K562 (cell line): ENCODE results near the gene RAB6B. TPM values are rescaled to one million over a fixed set of nuclear protein-coding genes. Genes with fewer than 3 reads are reported as not detected.

Experiments
- CHAMP1 ChIP-seq: fragments of 450-650 bp; IDR thresholded peaks from 2 replicates; pipeline ENCODE4 v1.6.1; 2016; ENCODE audit warnings: mild to moderate bottlenecking
- CREB3 ChIP-seq: fragments of 450-650 bp; conservative IDR thresholded peaks from 2 replicates; pipeline ENCODE4 v1.6.1; 2016; ENCODE audit warnings: missing genetic modification characterization, low read depth, mild to moderate bottlenecking, missing compliant biosample characterization, moderate library complexity
- ELK1 ChIP-seq: sonication (generic); formaldehyde crosslinking; IDR thresholded peaks from 2 replicates; pipeline ENCODE4 v1.8.1; 2022; ENCODE audit warnings: missing genetic modification reagents
- ERF ChIP-seq: fragments of 450-650 bp; formaldehyde crosslinking; IDR thresholded peaks from 2 replicates; pipeline ENCODE4 v1.4.0; 2020; ENCODE audit warnings: mild to moderate bottlenecking, mixed read lengths
- HDAC3 ChIP-seq: fragments of 450-650 bp; IDR thresholded peaks from 2 replicates; pipeline ENCODE4 v1.6.1; 2018; ENCODE audit warnings: borderline replicate concordance, mild to moderate bottlenecking, moderate library complexity; ENCODE audit not compliant: partially characterized antibody
- HEY1 ChIP-seq: fragments of 250-450 bp; sonication (Bioruptor Pico); IDR thresholded peaks from 2 replicates; pipeline ENCODE4 v1.5.0; 2020; ENCODE audit warnings: mild to moderate bottlenecking, moderate library complexity, borderline replicate concordance
- JUND ChIP-seq, 2 experiments: IDR thresholded peaks; 2 replicates in 1 of 2; 3 replicates in 1 of 2; pipeline ENCODE4 v1.6.1; 2011; ENCODE audit warnings: borderline replicate concordance in 2 of 2, low read depth in 2 of 2, low read length in 2 of 2, improper control_type of control experiment in 1 of 2, missing biosample characterization in 1 of 2, missing genetic modification characterization in 1 of 2, missing genetic modification reagents in 1 of 2
- MEF2D ChIP-seq: conservative IDR thresholded peaks from 2 replicates; pipeline ENCODE4 v1.6.1; 2016; ENCODE audit warnings: low read depth, missing genetic modification characterization, missing compliant biosample characterization
- MNT ChIP-seq, 2 experiments: fragments of 450-650 bp; conservative IDR thresholded peaks; 2 replicates each; pipeline ENCODE4 v1.6.1; 2017; ENCODE audit warnings: mild to moderate bottlenecking in 2 of 2, moderate library complexity in 2 of 2
- PKNOX1 ChIP-seq: fragments of 450-650 bp; IDR thresholded peaks from 2 replicates; pipeline ENCODE4 v1.6.1; 2016
- POLR2H ChIP-seq: IDR thresholded peaks from 2 replicates; pipeline ENCODE4 v1.6.1; 2016; ENCODE audit warnings: missing genetic modification characterization, low read depth, mild to moderate bottlenecking, control low read depth, missing compliant biosample characterization, moderate library complexity
- PREB ChIP-seq: sonication (generic); formaldehyde crosslinking; IDR thresholded peaks from 2 replicates; pipeline ENCODE4 v1.8.1; 2023; ENCODE audit warnings: mild to moderate bottlenecking, missing genetic modification reagents
- XRCC5 ChIP-seq: fragments of 200-400 bp; formaldehyde crosslinking; IDR thresholded peaks from 2 replicates; pipeline ENCODE4 v1.6.1; 2017; ENCODE audit warnings: low read depth, mild to moderate bottlenecking, low read length
- ZBTB2 ChIP-seq: fragments of 450-650 bp; IDR thresholded peaks from 2 replicates; pipeline ENCODE4 v1.6.1; 2016; ENCODE audit warnings: antibody characterized with exemption
- ZNF239 ChIP-seq: fragments of 250-450 bp; sonication (Bioruptor Pico); IDR thresholded peaks from 2 replicates; pipeline ENCODE4 v1.4.0; 2020; ENCODE audit warnings: mild to moderate bottlenecking
- ZNF507 ChIP-seq: conservative IDR thresholded peaks from 2 replicates; pipeline ENCODE4 v1.6.1; 2017; ENCODE audit warnings: missing genetic modification characterization, missing compliant biosample characterization
- ZNF699 ChIP-seq: fragments of 250-450 bp; sonication (Bioruptor Pico); IDR thresholded peaks from 2 replicates; pipeline ENCODE4 v1.8.0; 2021; ENCODE audit warnings: mild to moderate bottlenecking, moderate library complexity; ENCODE audit not compliant: insufficient replicate concordance
- polyA plus RNA-seq, 8 experiments: library from polyadenylated mRNA; depleted of rRNA in 4 of 8; stranded (reverse) in 5 of 8; unstranded in 3 of 8; fragments of >200 nt; fragmentation: Nextera tagmentation in 2 of 8; fragmentation: Illumina TruSeq in 1 of 8; extraction: Ambion mirVana in 2 of 8; extraction: Trizol in 1 of 8; gene quantifications; 2 replicates each; pipeline versions ENCODE4 v1.2.1 to v1.2.3, GENCODE V29; 2011 to 2014; ENCODE audit warnings: inconsistent platforms in 1 of 8, missing spikeins in 1 of 8
- total RNA-seq, 7 experiments: library from RNA; depleted of rRNA in 6 of 7; stranded (reverse); fragments of >200 nt in 6 of 7; fragmentation: Illumina TruSeq in 2 of 7; extraction: Trizol in 2 of 7; gene quantifications; 2 replicates each; pipeline versions ENCODE4 v1.2.1 to v1.2.3, GENCODE V29; 2011 to 2021; ENCODE audit warnings: low replicate concordance in 1 of 7

RAB6B gene
- total and polyA plus RNA-seq, 9 of the 15 experiments (the other 6 are each of a cell fraction or from before 2014, with no cell fraction given), result 0.60 to 18.1 (median 1.5) TPM

GRCh38 chr3:133943639-133944141, 48.0 kb upstream of the RAB6B start (continued):
- TF ChIP-seq ZBTB2 (no peak), JUND (IDR thresholded peaks at IDR 0.05; ENCODE audit: borderline replicate concordance, low read depth, low read length) (peak; percentile 95), JUND (tag; IDR thresholded peaks at IDR 0.05; ENCODE audit: borderline replicate concordance, low read depth, low read length) (peak; percentile 94; the same call in 2 of the 3 replicates), ZNF507 (tag) (no peak), ERF (no peak), MNT (conservative IDR thresholded peaks at IDR 0.05) (no peak), CHAMP1 (no peak), HEY1 (no peak), ZNF239 (CRISPR knock-in tag) (no peak), ELK1 (CRISPR knock-in tag) (no peak), PKNOX1 (no peak), XRCC5 (no peak), HDAC3 (peak; percentile 45), MEF2D (tag) (peak; percentile 88), POLR2H (tag) (no peak), PREB (CRISPR knock-in tag) (no peak), CREB3 (no peak), ZNF699 (CRISPR knock-in tag) (no peak)
